Loucy (cell line): ENCODE measurements around the gene DCAF17.

Experiments
- H2AFZ ChIP-seq: fragments of 200-600 bp; sonication (generic); 2 replicates; pipeline ENCODE4 v1.6.0; 2016; ENCODE audit warnings: antibody characterized with exemption, mild to moderate bottlenecking, low read length, moderate library complexity
- H3F3A ChIP-seq: fragments of 200-600 bp; 2 replicates; pipeline ENCODE4 v1.6.0; 2016; ENCODE audit warnings: antibody characterized with exemption, low read depth, mild to moderate bottlenecking
- H3K27me3 ChIP-seq: fragments of 200-600 bp; sonication (generic); 2 replicates; pipeline ENCODE4 v1.6.1; 2014; ENCODE audit warnings: low read length, mild to moderate bottlenecking; ENCODE audit not compliant: insufficient read depth, poor library complexity, severe bottlenecking
- H3K36me3 ChIP-seq: fragments of 200-600 bp; sonication (generic); 2 replicates; pipeline ENCODE4 v1.6.1; 2016; ENCODE audit warnings: low read length; ENCODE audit not compliant: insufficient read depth
- H3K4me1 ChIP-seq: fragments of 200-600 bp; sonication (generic); 2 replicates; pipeline ENCODE4 v1.5.1; 2014; ENCODE audit warnings: low read length, mild to moderate bottlenecking; ENCODE audit not compliant: insufficient read depth, poor library complexity, severe bottlenecking
- H3K4me2 ChIP-seq: fragments of 200-600 bp; sonication (generic); 2 replicates; pipeline ENCODE4 v1.6.0; 2014; ENCODE audit warnings: antibody characterized with exemption, low read length, low read depth, mild to moderate bottlenecking; ENCODE audit not compliant: poor library complexity, severe bottlenecking
- H3K4me3 ChIP-seq: fragments of 200-600 bp; sonication (generic); 2 replicates; pipeline ENCODE4 v1.5.1; 2014; ENCODE audit warnings: low read length, mild to moderate bottlenecking, mixed read lengths; ENCODE audit not compliant: poor library complexity, severe bottlenecking
- H3K79me2 ChIP-seq: fragments of 200-600 bp; sonication (generic); 2 replicates; pipeline ENCODE4 v1.6.1; 2014; ENCODE audit warnings: low read length; ENCODE audit not compliant: insufficient read depth
- H3K9ac ChIP-seq: fragments of 200-600 bp; sonication (generic); 2 replicates; pipeline ENCODE4 v1.6.0; 2014; ENCODE audit warnings: mild to moderate bottlenecking, low read depth, low read length, moderate library complexity; ENCODE audit not compliant: poor library complexity, severe bottlenecking
- H3K9me2 ChIP-seq: fragments of 200-600 bp; sonication (generic); replicated peaks from 2 replicates; pipeline ENCODE4 v1.6.1; 2016; ENCODE audit warnings: low read depth, low read length, mixed read lengths
- H3K9me3 ChIP-seq: fragments of 200-600 bp; sonication (generic); 2 replicates; pipeline ENCODE4 v1.6.1; 2014; ENCODE audit warnings: mild to moderate bottlenecking, antibody characterized with exemption, low read length, low read depth; ENCODE audit not compliant: insufficient read depth
- H4K20me1 ChIP-seq: fragments of 200-600 bp; sonication (generic); 2 replicates; pipeline ENCODE4 v1.6.0; 2014; ENCODE audit warnings: antibody characterized with exemption, low read length, mild to moderate bottlenecking; ENCODE audit not compliant: insufficient read depth, poor library complexity, severe bottlenecking
- EZH2phosphoT487 ChIP-seq: fragments of 200-600 bp; IDR thresholded peaks from 2 replicates; pipeline ENCODE4 v1.6.1; 2018; ENCODE audit warnings: antibody characterized with exemption, mild to moderate bottlenecking, moderate library complexity, borderline replicate concordance
- TF ChIP-seq, protein P1 (sequence below): fragments of 200-600 bp; sonication (generic); conservative IDR thresholded peaks from 2 replicates; pipeline ENCODE4 v1.5.1; 2014; ENCODE audit warnings: mild to moderate bottlenecking, antibody characterized with exemption, low read length

The DCAF17 gene

DNA sequence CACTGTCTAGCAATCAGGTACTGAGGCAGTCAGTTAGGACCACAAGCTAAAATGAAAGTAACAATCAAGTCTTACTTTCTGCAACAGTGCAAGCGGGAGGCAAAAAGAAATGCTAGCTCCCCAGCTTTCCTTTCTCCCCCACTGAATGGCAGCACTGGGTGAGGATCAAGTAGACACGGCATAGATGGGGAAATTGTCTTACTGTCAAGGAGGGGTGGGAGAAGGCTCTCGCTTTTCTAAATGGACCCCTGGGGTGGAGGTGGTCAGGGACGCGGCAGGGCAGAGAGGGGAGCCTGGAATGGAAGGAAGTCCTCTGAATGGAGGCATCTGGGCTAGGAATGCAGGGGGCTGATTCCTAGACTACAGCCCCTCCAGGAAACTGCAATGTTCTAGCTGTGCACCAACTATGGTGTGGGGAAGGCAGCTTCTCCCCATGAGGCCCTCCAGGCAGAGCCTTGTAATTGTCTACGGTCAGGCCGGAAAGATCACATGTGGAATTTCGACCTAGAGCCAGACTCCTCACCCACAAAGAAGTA, 24.5 kb upstream of the DCAF17 start:
- no peak for TF ChIP-seq EZH2phosphoT487
- TF ChIP-seq, protein P1, sequence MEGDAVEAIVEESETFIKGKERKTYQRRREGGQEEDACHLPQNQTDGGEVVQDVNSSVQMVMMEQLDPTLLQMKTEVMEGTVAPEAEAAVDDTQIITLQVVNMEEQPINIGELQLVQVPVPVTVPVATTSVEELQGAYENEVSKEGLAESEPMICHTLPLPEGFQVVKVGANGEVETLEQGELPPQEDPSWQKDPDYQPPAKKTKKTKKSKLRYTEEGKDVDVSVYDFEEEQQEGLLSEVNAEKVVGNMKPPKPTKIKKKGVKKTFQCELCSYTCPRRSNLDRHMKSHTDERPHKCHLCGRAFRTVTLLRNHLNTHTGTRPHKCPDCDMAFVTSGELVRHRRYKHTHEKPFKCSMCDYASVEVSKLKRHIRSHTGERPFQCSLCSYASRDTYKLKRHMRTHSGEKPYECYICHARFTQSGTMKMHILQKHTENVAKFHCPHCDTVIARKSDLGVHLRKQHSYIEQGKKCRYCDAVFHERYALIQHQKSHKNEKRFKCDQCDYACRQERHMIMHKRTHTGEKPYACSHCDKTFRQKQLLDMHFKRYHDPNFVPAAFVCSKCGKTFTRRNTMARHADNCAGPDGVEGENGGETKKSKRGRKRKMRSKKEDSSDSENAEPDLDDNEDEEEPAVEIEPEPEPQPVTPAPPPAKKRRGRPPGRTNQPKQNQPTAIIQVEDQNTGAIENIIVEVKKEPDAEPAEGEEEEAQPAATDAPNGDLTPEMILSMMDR: no peak
- peaks cover 77% of the 10 kb centered on the region for H3K4me1 ChIP-seq

GRCh38 chr2:171410101-171410500, 23.9 kb upstream of the DCAF17 start:
- Histone ChIP-seq H3K79me2 (peaks cover 20% of the 10 kb centered on the region; the same call in 1 of the 2 replicates), H3K36me3 (no peaks in the 10 kb centered on the region), H3K9me2 (no peaks in the 10 kb centered on the region), H4K20me1 (no peaks in the 10 kb centered on the region), H3K4me2 (peak overlapping the region; percentile 70), H3K9ac (peak overlapping the region; percentile 48), H3K9me3 (no peaks in the 10 kb centered on the region), H3K27me3 (no peaks in the 10 kb centered on the region), H3F3A (peaks cover 8% of the 10 kb centered on the region; the same call in 1 of the 2 replicates), H3K4me3 (no peak overlapping the region), H3K4me1 (peaks cover 77% of the 10 kb centered on the region), H2AFZ (no peak overlapping the region)
- no peak for TF ChIP-seq EZH2phosphoT487
- TF ChIP-seq, protein P1: no peak

More for the DNA sequence above, 24.5 kb upstream of the DCAF17 start:
- Histone ChIP-seq H3K4me2 (peak overlapping the region; percentile 70), H3K79me2 (peaks cover 20% of the 10 kb centered on the region; the same call in 1 of the 2 replicates), H4K20me1 (no peaks in the 10 kb centered on the region), H3K36me3 (no peaks in the 10 kb centered on the region), H3K27me3 (no peaks in the 10 kb centered on the region), H3K9me2 (no peaks in the 10 kb centered on the region), H3K4me3 (peak overlapping the region; percentile 29), H3F3A (peaks cover 8% of the 10 kb centered on the region; the same call in 1 of the 2 replicates), H3K9me3 (no peaks in the 10 kb centered on the region), H3K9ac (peak overlapping the region; percentile 48), H2AFZ (0 out of 2 replicates have a peak overlapping the region, but pooled peaks have one; percentile 20)

DNA sequence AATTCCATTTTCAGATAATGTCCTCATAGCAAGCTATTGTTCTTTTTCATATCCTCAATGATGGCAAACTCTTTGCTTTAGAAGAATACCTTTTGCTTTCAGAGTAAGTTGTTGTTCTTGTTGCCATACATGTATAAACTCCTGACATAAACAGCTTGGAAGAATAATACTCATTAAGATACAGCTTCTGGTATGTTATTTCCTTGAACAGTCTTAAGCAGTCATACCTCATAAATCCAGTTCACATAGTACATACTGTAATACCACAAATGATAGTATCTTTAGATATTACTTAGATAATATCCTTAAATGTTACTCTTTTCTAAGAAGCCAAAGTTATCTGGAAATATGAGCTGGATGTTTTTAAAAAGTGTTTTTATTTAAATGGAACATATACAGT, 23.4 kb upstream of the DCAF17 start:
- no peaks in the 10 kb centered on the region for H3K27me3 ChIP-seq
- no peaks in the 10 kb centered on the region for H3K36me3 ChIP-seq
- no peak overlapping the region for H2AFZ ChIP-seq
- no peaks in the 10 kb centered on the region for H3K9me3 ChIP-seq
- H3K9ac ChIP-seq: peak overlapping the region; percentile 48
- H3K79me2 ChIP-seq: peaks cover 20% of the 10 kb centered on the region; the same call in 1 of the 2 replicates
- H4K20me1 ChIP-seq: no peaks in the 10 kb centered on the region
- H3K4me1 ChIP-seq: peaks cover 74% of the 10 kb centered on the region
- no peak overlapping the region for H3K4me3 ChIP-seq
- peak overlapping the region; percentile 70 for H3K4me2 ChIP-seq
- peaks cover 8% of the 10 kb centered on the region; the same call in 1 of the 2 replicates for H3F3A ChIP-seq
- TF ChIP-seq, protein P1: no peak
- no peak for TF ChIP-seq EZH2phosphoT487
- no peaks in the 10 kb centered on the region for H3K9me2 ChIP-seq
